ENCODE results near the gene SSR1. TPM values are rescaled to one million over a fixed set of nuclear protein-coding genes. Genes with fewer than 3 reads are reported as not detected.
"Not testable (repeated sequence)": the region's sequence is repeated elsewhere in the genome, so short reads cannot be mapped to it uniquely, and the experiment has no call there.

The SSR1 gene
- total RNA-seq = 42.9 and 52.9 TPM in 2 replicates

- DNase-seq (ENCODE audit: low read depth in 2 of 2) = peak; percentile 89 to 98
These were observed at the start of gene SSR1 for GRCh38 chr6:7312616-7313504. TSS of gene SSR1 (minus strand) at chr6:7313199. CDS start at chr6:7313120, 79 bp downstream.

- DNase-seq (ENCODE audit: low read depth in 2 of 2) = not testable (repeated sequence)
These were observed 38.9 kb upstream of the SSR1 start for GRCh38 chr6:7351916-7352315.

GRCh38 chr6:7350591-7350990 is 37.6 kb upstream of the SSR1 start:
- DNase-seq (ENCODE audit: low read depth in 2 of 2) = not testable (repeated sequence)

GRCh38 chr6:7347551-7347997 is 34.6 kb upstream of the SSR1 start:
- DNase-seq (ENCODE audit: low read depth in 2 of 2) = not testable (repeated sequence)

GRCh38 chr6:7344773-7345450 is 31.9 kb upstream of the SSR1 start:
- DNase-seq (ENCODE audit: low read depth in 2 of 2) = not testable (repeated sequence)

- no peak for DNase-seq (ENCODE audit: low read depth in 2 of 2)
These were observed 30.8 kb upstream of the SSR1 start for GRCh38 chr6:7343546-7344475.

- DNase-seq (ENCODE audit: low read depth in 2 of 2) = no peak
These were observed 29.2 kb upstream of the SSR1 start for GRCh38 chr6:7341989-7342742.

GRCh38 chr6:7341271-7341670 is 28.3 kb upstream of the SSR1 start:
- DNase-seq (ENCODE audit: low read depth in 2 of 2) = no peak

GRCh38 chr6:7339007-7339732 is 26.2 kb upstream of the SSR1 start:
- DNase-seq (ENCODE audit: low read depth in 2 of 2) = peak; percentile 17 to 46

- DNase-seq (ENCODE audit: low read depth in 2 of 2) = no peak
These were observed 25.0 kb upstream of the SSR1 start for GRCh38 chr6:7338031-7338430.

GRCh38 chr6:7335519-7335918 is 22.5 kb upstream of the SSR1 start:
- no peak for DNase-seq (ENCODE audit: low read depth in 2 of 2)

- no peak for DNase-seq (ENCODE audit: low read depth in 2 of 2)
These were observed 21.7 kb upstream of the SSR1 start for GRCh38 chr6:7334685-7335084.

- DNase-seq (ENCODE audit: low read depth in 2 of 2) = no peak
These were observed 19.2 kb upstream of the SSR1 start for GRCh38 chr6:7332090-7332745.

- DNase-seq (ENCODE audit: low read depth in 2 of 2) = no peak
These were observed 18.5 kb upstream of the SSR1 start for GRCh38 chr6:7331452-7331851.

GRCh38 chr6:7328243-7328642 is 15.2 kb upstream of the SSR1 start:
- no peak for DNase-seq (ENCODE audit: low read depth in 2 of 2)

GRCh38 chr6:7325750-7326149 is 12.8 kb upstream of the SSR1 start:
- no peak for DNase-seq (ENCODE audit: low read depth in 2 of 2)

GRCh38 chr6:7324520-7324919 is 11.5 kb upstream of the SSR1 start:
- no peak for DNase-seq (ENCODE audit: low read depth in 2 of 2)

- DNase-seq (ENCODE audit: low read depth in 2 of 2) = no peak
These were observed 10.1 kb upstream of the SSR1 start for GRCh38 chr6:7323074-7323473.

GRCh38 chr6:7321866-7322265 is 8.9 kb upstream of the SSR1 start:
- not testable (repeated sequence) for DNase-seq (ENCODE audit: low read depth in 2 of 2)

GRCh38 chr6:7319406-7319805 is 6.4 kb upstream of the SSR1 start:
- DNase-seq (ENCODE audit: low read depth in 2 of 2) = not testable (repeated sequence)

Data from dermis microvascular lymphatic vessel endothelial cell (primary cell).